ENCODE measurements around the gene DRC1.

Gene DRC1

DNA sequence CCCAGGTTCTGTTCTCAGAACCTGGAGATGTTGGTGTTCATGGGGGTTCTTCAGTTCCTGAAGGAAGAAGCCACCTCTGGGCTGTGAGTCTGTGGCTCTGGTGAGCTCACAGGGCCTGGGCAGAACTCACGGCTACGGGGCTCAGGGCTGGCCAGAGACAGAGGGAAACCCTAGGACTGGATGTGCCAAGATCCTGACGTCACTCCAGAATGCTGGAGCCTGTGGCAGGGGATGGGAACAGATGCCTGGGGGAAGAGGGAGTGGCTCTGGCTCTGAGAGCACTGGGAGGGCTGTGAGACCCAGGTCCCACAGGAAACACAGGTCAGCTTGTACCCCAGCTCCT is 76.2 kb downstream of the DRC1 start, which contains the start of gene OTOF:
OTOF (minus strand) TSS at position 214 of the 343 bp plus-strand sequence.
- DNase-seq (ENCODE audit: low read depth), result no peak

DNA sequence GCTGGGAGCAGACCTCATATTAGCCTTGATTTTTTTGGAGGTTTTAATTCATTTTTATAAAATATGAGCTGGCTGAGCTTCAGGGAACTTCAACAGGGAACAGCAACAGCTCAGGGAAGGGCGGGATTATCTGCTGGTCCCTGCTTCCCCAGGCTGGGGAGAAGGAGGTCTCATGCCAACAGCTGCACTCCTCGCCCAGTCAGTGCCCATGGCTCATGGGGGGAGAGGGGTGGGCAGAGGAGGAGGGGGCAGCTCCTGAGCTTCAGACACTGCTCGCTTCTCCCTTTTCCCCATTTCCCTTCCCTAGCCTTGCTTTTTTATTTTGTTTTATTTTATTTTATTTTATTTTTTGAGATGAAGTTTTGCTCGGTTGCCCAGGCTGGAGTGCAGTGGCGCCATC is 76.6 kb downstream of the DRC1 start:
- no peak for DNase-seq (ENCODE audit: low read depth)

DNA sequence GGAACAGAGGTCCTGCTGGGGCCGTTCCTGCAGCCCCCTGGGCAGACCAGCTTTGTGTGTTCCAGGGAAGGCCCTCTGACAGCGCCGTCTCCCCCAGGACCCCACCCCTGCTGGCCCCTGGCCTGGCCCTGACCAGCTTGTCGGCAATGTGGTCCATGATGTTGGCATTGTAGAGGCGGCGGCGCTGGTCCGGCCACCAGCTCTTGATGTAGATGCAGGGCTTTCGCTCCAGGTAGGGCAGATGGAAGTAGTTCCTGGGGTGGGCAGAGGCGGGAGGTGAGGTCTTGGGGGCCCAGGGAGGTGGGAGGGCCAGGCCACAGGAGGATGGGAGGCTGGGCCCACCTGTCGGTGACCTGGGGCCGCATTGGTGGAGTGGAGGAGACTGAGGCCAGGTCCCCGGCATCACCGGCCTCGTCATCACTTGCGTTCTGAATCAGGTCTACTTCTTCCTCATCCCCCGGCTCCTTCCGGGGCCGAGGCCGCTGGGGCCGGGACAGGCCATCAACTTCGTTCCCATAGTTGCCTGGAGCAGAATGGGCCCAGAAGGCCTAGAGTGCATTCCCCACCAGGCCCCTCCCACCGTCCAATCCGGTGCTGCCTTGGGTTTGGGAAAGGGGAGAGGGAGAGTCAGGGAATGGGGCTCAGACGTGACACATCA is 77.5 kb downstream of the DRC1 start:
- no peak for DNase-seq (ENCODE audit: low read depth)

DNA sequence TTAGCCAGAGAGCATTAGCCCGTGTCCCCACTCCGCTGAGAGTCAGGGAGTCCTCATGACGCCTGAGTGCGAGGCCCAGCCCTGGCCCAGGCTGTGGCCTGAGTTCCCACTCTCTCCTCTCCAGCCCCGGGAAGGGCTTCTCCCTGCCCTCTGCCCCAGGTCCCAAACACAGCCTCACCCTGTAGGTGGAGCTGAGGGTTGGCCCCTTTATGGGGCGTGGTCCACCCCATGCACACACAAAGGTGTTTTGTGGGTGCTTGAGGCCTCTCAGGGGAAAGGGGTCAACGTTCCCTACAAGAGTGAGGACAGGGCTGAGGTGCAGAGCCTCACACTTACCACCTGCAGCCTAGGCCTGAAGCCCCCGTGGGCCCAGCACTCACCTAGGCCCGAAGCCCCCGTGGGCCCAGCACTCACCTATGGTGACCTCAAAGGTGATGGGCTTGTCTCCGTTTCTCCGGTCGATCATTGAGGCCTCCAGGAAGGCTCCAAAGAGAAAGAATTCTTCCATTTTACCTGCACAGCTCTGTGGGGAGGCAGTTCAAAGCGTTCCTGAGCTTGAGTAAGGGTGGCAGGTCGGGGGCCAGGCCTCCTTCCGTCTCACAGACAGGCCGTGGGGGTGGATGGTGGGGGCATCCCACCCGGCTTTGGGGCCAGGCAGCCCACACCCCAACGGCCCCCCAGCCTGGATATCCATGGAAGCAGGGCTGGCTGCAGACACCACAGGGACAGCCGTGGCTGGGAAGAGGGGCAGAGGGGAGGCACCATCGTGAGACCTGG is 78.3 kb downstream of the DRC1 start:
- DNase-seq (ENCODE audit: low read depth), result no peak

DNA sequence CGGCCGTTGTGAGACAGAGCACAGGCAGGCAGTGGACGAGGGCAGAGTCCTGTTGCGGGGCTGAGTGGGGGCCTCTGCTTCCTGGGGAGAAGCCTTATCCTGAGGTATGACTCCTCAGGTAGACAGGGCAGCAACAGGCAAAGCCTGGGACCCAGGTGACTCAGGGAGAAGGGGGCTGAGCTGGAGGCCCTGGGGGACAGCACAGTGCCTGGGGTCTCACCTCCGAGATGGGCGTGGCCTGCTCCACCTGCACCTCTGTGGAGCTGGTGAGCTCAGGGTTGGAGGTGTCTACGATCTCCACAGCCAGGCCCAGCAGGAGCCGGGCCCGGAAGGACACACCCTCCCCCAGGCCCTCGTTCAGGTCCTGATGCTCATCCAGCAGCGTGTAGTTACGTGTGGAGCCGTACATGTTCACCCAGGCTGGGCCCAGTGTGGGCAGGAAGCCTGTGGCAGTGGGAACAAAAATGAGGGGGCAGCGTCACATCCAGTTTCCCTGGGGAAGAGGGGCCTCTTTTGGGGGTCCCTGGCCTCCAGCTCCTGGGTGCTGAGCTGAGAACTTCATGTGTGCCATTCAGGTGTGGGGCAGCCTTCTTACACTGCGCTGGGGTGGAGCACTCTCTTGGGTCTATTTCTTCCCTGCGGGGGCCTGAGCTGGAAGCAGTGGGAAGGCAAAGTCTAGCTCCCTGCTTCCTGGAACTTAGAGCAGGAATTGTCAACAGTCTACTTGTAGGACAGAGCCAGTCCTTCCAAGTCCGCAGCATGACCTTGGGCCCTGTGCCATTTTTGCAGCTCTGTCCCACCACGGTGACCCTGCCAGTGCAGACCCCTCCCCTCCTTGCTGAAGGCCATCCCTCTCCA is 79.1 kb downstream of the DRC1 start:
- no peak for DNase-seq (ENCODE audit: low read depth)

DNA sequence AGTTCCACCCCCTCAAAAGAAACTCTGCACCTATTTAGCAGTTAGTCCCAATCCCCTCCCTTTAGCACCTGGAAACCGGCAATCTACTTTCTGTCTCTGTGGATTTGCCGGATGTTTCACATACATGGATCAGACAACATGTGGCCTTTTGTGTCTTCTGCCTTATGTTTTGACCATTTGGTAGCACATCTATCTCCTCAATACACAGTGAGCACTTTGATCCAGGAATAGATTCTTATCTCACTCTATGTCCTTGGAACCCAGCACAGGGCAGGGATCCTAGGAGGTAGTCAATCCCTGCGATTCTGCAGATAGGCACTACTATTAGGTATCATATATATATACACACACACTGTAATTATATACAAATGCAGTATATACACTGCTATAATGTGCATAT is 80.0 kb downstream of the DRC1 start:
- no peak for DNase-seq (ENCODE audit: low read depth)

DNA sequence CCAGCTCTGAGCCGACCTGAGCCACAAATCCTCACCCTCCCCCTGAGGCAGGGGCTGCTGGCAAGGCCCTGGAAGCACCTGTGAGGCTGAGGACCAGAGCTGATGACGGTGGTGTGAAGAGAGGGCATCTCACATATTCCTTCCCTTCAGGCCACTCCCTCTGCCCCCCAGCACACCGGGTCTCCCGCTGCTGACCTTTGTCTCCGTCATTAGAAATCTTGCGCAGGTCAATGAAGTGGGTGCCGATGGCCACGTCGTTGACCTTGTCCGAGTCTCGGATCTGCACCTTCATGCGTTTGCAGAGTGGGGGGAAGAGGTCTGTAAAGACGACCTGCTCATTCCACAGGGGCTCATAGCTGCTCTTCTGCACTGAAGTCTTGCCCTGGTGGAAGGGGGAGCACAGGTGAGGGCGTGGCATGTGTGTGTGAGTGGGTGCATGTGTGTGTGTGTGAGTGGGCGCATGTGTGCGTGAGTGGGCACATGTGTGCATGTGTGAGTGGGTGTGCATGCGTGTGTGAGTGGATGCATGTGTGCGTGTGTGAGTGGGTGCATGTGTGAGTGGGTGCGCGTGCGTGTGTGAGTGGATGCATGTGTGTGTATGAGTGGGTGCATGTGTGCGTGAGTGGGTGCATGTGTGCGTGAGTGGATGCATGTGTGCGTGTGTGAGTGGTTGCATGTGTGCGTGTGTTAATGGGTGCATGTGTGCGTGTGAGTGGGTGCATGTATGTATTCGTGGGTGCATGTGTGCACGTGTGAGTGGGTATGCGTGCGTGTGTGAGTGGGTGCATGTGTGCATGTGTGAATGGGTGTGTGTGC is 80.7 kb downstream of the DRC1 start:
- DNase-seq (ENCODE audit: low read depth), result no peak

DNA sequence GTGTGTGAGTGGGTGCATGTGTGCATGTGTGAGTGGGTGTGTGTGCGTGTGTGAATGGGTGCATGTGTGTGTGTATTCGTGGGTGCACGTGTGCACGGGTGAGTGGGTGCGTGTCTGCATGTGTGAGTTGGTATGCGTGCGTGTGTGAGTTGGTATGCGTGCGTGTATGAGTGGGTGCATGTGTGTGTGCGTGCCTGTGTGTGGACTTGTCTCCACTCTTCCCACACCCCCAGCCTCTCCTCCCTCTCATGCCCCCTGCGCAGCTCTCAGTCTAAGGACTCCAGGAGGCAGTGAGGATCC is 81.3 kb downstream of the DRC1 start:
- no peak for DNase-seq (ENCODE audit: low read depth)

DNA sequence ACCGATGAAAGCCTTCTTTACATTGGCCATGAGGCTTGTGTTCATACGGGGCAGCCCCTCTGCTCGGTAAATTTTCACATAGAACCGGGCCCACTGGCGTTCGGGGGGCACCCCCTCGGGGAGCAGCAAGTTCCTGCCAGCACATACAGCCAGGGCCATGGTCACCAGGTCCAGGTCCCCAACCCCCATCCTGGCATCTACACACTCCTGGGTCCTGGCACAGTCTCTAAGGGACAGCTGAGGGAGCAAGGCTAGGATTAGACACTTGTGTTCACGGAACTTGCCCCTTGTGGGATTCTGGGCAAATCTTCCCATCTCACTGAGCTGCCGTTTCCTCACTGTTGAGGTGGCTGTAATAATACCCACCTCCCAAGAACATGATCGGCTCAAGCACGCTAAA is 81.8 kb downstream of the DRC1 start:
- no peak for DNase-seq (ENCODE audit: low read depth)

DNA sequence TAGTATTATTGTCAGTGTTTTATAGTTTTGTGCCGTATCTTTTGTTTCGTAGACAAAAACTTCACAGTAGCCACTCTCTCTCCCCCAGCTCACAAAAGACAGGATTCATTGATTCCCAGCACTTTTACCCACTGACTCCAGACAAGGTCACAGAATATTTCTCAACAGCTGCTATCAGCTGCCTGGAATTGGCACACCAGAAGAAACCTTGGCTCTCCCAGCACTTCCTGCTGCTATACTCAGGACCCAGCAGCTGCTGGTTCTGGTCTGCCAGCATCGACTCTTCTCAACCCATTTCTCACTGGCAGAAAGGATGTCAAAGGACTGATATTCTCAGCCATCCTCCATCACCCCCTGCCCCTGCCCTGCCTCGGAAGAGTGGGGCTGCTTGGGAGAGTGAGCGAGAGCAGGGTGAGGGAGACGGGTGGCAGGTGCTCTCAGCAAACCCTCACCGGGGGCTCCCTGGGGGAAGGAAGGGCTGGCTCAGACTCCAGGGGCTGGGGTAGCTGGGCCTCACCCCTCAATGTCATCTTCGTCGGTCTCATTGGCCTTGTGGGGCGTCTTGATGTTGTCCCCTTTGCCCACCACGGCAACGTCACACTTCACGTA is 82.3 kb downstream of the DRC1 start:
- no peak for DNase-seq (ENCODE audit: low read depth)

DNA sequence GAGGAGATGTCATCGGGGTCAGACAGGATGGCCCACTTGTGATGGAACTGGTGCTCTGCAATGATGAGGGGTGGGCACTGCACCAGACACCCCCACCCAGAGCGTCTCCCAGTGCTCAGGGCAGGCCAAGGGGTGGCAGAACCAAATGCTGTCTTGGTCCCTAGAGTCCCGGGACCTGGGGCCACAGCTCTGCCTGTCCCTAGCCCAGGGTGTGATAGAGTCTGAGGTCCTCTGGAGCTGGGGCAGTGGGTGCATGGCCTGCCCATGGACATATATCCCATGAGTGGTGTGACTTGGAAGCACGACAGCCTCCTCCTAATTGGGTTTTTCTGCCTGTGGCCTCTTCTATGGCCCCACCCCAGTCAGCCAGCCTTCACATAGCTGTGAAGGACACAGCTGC is 82.9 kb downstream of the DRC1 start:
- no peak for DNase-seq (ENCODE audit: low read depth)

DNA sequence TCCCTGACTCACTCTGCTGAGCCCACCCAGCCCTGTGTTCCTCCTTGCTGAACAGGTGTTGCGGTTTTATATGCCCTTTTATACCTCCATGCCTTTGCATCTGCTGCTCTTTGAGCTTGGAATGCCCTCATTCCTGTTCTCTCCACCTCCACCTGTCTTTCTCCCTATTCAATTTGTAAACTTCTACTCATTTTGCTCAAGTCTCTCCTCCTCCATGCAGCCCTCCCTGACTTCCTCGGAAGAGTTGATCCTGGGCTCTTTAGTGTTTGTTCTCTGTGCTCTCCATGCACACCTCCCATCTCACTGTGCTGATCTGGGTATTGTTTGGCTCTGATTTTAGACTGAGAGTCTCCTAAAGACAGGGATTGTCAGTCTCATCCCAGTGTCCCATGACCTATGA is 83.4 kb downstream of the DRC1 start:
- no peak for DNase-seq (ENCODE audit: low read depth)

DNA sequence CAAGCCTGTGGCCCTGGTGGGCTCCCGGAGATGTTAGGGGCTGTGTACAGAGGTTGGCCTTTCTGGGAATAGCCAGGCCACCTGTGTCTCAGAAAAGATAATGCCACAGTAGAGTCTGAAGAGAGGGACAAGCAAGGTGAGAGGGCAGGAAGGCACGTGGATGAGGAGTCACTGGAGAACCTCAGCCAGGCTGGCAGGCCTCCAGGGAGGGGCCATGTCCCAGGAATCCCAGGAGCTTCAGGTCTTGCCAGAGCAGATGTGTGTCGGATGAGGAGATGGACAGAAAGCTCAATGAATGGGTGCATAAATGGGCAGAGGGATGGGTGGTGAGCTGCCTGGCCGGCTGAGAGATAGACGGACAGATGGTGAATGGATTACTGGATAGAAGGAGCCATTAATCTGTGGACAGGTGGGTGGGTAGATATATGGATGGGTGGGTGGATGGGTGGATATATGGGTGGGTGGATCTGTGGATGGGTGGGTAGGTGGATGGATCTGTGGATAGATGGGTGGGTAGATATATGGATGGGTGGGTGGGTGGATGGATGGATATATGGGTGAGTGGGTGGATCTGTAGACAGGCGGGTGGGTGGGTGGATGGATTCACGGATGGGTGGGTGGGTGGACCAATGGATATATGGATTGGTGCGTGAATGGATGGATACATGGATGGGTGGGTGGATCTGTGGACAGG is 84.2 kb downstream of the DRC1 start:
- no peak for DNase-seq (ENCODE audit: low read depth)

DNA sequence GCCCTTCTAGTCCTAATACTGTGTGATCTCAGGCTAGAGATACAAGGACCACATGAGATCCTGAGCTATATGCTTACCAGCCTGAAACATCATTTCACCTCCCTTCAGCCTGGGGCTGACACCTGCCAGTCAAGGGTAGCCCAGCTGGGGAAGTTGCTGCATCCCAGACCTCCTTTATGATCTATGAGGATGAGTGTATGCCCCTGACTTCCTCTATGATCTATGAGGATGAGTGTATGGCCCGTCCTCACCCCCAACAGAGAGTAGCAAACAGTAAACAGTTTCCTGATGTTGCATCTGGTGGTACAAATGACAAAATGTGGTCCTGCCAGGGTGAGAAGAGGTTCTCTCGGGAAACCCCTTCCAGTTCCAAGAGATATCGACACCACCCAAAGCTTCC is 85.1 kb downstream of the DRC1 start:
- no peak for DNase-seq (ENCODE audit: low read depth)

DNA sequence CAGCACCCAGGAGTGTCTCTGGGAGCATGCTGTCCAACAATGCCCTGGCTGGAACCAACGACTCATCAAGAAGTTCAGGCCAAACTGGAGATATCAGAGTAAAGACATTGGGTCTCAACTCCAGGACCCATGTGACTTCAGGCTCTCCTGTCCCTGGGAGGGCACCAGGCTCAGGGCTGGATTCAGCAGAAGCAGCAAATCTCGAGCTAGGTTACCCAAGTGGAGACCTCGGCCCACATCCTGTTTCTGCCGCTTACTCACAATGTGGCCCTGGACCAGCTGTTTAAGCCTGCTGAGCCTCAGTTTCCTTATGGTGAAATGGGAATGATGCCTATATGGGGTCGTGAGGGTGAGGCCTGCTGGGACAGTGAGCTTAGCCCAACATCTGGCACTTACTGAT is 85.5 kb downstream of the DRC1 start:
- DNase-seq (ENCODE audit: low read depth), result no peak

DNA sequence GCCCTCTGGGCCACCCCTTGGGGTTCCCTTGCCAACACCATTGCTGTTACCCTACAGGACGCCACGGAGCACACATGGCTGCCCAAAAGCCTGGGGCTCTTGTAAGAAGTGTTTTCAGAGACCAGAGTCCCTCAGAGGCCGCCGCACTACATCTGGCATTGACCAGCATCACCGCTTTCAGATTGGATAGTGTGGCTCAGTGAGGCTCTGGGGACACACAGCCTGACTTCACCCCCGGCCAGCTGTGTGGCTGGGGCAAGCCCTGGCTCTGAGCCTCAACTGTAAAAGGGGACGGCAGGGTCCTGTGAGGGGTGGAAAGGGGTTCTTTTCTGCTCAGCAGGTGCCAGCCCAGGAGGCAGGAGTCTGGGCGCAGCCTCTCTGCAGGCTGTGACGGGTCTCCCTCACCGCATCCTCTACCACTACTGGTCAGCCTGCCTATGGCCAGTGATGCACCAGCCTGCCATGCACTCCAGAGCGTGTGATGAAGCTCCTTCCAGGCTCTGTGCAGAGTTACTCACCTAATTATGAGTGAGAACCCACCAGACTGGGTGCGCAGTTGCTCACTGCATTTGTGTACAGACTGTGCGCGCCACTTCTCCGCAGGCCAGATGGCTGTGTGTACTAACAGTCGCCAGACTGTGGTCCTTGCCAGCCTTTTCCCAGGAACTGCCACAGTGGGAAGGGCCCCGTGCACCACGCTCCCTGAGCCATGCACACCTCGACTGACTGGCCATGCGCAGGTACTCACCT is 86.9 kb downstream of the DRC1 start:
- DNase-seq (ENCODE audit: low read depth), result no peak

DNA sequence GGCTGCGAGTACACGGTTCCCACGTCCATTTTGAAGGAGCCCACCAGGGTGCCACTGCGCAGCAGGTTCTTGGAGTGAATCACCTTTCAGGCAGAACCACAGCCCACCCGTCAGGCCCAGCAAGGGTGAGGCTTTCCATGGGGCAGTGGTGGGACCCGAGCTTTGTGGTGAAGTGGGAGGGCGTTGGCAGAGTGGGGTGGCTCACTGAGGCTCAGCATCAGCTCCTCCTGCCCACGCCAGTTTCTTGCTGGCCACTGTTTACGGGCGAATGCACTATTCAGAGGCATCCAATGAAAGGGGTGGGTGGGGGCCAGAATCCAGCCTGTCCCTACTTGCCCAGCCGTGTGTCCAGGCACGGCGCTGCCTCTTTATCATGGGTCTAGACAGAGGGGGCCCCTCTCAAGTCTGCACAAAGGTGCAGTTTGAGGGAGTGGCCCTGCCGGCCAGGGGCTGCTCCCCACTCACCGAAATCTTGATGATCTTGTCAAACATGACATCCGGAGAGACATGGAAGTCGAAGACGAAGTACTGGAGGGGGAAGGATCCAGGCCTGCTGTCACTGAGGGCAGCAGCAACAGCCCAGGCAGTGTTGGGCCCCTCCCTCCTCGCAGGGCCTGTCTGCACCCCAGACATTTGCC is 87.6 kb downstream of the DRC1 start:
- DNase-seq (ENCODE audit: low read depth), result no peak

DNA sequence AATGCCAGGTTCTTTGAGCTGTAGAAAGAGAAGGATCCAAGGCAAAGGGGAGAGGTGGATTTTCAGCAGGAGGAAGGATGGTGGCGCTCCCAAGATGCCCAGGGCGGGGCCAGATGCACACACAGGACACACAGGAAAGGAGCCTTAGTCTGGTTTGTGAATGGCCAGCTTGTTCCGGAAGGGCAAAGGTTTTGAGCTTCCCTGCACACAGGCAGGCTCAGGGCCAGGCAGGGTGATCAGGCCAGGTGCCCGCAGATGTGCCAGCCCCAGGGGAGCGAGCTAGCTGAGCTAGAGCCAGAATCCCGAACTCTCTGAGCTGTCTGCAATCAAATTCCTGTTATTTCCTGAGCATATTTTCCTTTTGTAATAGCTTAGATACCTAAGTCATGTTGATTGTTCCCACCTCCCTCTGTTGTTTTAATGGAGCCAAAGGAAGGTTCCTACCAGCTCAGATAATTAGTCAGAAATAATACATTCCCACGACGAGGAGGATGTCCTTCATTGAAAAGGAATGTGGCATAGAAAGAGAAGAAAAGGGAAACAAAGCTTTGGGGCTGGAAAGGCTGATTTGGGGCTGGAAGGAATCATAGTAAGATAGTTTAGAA is 89.9 kb downstream of the DRC1 start:
- no peak for DNase-seq (ENCODE audit: low read depth)

DNA sequence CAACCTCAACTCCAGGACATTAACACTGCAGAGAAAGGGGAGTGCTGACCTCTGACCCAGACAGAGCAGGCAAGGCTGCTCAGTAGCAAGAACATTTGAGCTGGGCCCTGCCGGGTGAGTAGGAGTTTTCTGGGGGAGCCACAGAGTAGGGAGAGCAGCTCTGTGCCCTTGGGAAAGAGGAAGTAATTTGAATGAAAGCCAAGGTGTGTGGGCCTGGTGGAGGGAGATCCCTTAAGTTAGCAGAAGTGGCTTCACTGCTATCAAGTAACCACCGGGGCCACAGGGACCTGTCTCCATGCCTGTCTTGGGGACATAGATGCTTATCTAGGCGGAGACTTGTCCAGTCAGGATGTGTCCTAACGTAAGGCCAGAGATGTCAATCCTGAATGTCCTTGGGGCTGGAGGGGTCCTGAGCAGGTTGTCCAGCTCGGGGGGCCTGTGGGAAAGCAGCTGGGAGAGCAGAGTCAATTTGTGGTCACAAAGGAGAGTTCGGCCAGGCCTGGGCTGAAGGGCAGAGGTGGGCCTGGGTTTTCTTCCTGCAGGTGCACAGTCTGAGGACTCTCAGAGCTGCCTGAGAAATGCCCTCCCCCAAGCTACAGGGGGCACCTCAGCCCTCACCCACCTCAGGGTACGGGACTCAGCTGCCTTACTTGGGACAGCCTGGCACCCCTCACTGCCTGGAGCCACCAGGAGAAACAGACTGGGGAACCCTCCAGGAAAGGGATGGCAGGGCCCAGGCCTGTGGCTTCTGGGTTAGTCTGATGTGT is 91.2 kb downstream of the DRC1 start:
- no peak for DNase-seq (ENCODE audit: low read depth)

All from stimulated activated CD8-positive, alpha-beta memory T cell treated with anti-CD3 and anti-CD28 coated beads, Interleukin-4, amount 100 ng/mL, for 24 hours (primary cell).